IPS DF 19.7 (cell line): ENCODE data around the gene TAF11L14.
A peak's percentile ranks its signal among the peaks of the same experiment; 100 is the strongest.
"Not testable (repeated sequence)": the region's sequence is repeated elsewhere in the genome, so short reads cannot be mapped to it uniquely, and the experiment has no call there.

Experiments
- DNase-seq: peaks from one replicate; pipeline ENCODE4 v3.0.0-alpha.2; 2013; ENCODE audit warnings: low read depth, low spot score

Gene TAF11L14

GRCh38 chr5:17634160-17634559, at the start of gene TAF11L14:
TAF11L14 (plus strand) TSS chr5:17634460.
- no peak for DNase-seq

GRCh38 chr5:17585658-17586057, 48.6 kb upstream of the TAF11L14 start, which contains the start of gene TAF11L7:
TAF11L7 (minus strand) TSS chr5:17585758.
- DNase-seq = not testable (repeated sequence)

DNA sequence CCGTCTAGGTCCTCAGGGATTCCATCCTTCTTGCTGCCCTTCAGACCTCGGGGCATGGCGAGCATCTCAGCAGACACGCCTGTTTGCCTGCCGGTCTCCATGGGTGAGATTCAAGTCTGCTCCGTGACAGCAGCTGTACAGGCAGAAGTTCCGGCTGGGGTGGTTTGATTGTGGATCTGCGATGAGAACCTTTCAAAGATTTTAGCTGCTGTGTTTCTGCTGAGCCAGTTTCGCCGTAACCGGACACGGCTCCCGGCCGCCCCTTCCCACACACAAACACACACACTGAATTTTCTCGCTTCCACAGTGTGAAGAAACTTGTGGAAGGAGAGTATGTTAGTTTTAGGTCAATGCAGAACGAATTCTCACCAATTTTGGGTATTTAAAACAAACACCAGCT, 43.4 kb upstream of the TAF11L14 start, which contains the start of gene TAF11L8:
TAF11L8 (minus strand) TSS at position 101 of the 400 bp plus-strand sequence.
- not testable (repeated sequence) for DNase-seq

DNA sequence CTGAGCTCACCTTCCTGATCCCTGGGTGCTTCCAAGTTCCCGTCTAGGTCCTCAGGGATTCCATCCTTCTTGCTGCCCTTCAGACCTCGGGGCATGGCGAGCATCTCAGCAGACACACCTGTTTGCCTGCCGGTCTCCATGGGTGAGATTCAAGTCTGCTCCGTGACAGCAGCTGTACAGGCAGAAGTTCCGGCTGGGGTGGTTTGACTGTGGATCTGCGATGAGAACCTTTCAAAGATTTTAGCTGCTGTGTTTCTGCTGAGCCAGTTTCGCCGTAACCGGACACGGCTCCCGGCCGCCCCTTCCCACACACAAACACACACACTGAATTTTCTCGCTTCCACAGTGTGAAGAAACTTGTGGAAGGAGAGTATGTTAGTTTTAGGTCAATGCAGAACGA, 40.0 kb upstream of the TAF11L14 start, which contains the start of gene TAF11L9:
TAF11L9 (minus strand) TSS at position 140 of the 400 bp plus-strand sequence.
- DNase-seq = not testable (repeated sequence)

GRCh38 chr5:17597728-17598127, 36.5 kb upstream of the TAF11L14 start, which contains the start of gene TAF11L10:
TAF11L10 (minus strand) TSS chr5:17597828.
- not testable (repeated sequence) for DNase-seq

GRCh38 chr5:17603880-17604279, 30.4 kb upstream of the TAF11L14 start, which contains the start of gene TAF11L11:
TAF11L11 (plus strand) TSS chr5:17604183.
- not testable (repeated sequence) for DNase-seq

GRCh38 chr5:17604951-17605350, 29.3 kb upstream of the TAF11L14 start:
- DNase-seq = no peak

DNA sequence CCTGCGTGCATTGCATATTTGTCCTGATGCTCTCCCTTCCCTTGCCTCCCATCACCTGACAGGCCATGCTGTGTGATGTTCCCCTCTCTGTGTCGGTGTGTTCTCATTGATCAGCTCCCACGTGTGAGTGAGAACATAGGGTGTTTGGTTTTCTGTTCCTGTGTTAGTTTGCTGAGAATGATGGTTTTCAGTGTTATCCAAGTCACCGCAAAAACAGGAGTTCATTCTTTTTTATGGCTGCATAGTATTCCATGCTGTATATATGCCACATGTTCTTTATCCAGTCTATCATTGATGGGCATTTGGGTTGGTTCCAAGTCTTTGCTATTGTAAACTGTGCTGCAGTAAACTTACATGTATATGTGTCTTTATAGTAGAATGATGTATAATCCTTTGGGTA, 26.8 kb upstream of the TAF11L14 start:
- DNase-seq = not testable (repeated sequence)

DNA sequence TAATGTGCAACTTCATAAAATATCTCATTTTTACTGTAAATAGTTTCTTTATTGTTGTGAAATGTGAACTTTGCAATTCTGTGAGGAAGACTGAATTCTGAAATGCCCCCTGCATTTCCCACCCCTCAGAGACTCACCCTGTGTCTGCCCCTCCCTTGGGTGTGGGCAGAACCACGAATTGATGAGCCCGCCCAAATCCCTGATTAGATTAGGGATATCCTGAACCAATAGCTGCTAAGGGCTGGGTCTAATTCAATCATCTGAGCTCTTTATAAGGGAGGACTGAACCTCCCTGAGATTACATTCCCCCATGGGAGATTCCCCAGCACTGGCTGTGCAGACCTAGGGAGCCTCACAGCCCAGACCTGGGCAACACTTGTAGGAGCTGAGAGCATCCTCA, 24.2 kb upstream of the TAF11L14 start, which contains the start of gene TAF11L12:
TAF11L12 (plus strand) TSS at position 301 of the 400 bp plus-strand sequence.
- DNase-seq = not testable (repeated sequence)

GRCh38 chr5:17614872-17615605, 19.2 kb upstream of the TAF11L14 start:
- no peak for DNase-seq

- no peak for DNase-seq
These were observed 14.9 kb upstream of the TAF11L14 start for GRCh38 chr5:17619354-17619753.

GRCh38 chr5:17620627-17621026, 13.6 kb upstream of the TAF11L14 start:
- peak; percentile 12 for DNase-seq

- no peak for DNase-seq
These were observed 8.6 kb upstream of the TAF11L14 start for GRCh38 chr5:17625686-17626085.

- not testable (repeated sequence) for DNase-seq
These were observed 2.5 kb upstream of the TAF11L14 start, which contains the start of gene TAF11L13 for GRCh38 chr5:17631788-17632187. TAF11L13 (plus strand) TSS chr5:17632088.

DNA sequence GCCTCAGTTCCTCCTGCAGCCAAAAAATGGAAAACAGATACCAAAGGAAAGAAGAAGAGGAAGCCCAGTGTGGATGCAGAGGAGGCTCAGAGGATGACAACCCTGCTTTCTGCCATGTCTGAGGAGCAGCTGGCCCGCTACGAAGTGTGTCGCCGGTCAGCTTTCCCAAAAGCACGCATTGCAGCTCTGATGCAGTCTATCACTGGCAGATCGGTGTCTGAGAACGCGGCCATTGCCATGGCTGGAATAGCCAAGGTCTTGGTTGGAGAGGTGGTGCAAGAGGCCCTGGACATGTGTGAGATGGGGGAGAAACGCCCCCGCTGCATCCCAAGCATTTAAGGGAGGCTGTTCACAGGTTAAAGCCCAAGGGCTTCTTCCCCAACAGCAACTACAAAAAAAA, 15.0 kb downstream of the TAF11L14 start:
- not testable (repeated sequence) for DNase-seq

DNA sequence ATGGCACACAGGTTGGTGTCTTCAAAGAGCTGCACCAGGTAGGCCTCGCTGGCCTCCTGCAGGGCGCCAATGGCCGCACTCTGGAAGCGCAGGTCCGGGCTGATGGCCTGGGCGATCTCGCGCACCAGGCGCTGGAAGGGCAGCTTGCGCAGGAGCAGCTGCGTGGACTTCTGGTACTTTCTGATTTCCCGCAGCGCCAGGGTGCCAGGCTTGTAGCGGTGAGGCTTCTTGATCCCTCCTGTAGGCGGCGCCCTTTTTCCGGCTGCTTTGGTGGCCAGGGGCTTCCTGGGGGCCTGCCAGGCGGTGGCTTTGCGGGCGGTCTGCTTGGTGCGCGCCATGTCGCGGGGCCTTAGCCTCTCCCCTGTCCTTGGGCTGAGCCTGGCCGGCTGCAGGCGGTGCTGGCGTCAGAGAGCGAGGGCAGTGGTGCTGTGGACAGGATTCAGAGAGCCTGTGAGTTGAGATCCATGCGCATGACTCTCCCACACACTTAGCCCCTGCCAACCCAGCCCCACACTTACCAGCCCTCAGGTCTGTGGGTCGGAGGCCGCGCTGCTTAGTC, 21.0 kb downstream of the TAF11L14 start:
- DNase-seq = not testable (repeated sequence)

- DNase-seq = no peak
These were observed 21.7 kb downstream of the TAF11L14 start for GRCh38 chr5:17655921-17656320.

- no peak for DNase-seq
These were observed 28.9 kb downstream of the TAF11L14 start for GRCh38 chr5:17663182-17663581.

DNA sequence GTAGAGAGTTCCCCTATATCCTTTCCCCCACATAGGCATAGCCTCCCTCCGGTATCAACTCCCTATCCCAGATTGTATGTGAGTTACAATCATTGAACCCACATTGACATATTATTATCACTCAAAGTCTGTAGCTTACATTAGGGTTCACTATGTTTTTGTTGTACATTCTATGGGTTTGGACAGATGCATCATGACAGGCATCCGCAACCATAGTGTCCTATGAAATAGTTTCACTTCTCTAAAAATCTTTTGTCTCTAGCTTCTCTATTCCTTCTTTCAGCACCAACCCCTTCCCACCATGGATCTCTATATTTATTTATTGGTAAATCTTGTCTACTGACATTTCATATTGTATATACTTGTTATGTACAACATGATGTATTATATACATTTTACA, 31.6 kb downstream of the TAF11L14 start:
- DNase-seq = no peak

- no peak for DNase-seq
These were observed 32.5 kb downstream of the TAF11L14 start for GRCh38 chr5:17666726-17667235.

GRCh38 chr5:17670353-17670752, 36.1 kb downstream of the TAF11L14 start:
- DNase-seq = no peak

DNA sequence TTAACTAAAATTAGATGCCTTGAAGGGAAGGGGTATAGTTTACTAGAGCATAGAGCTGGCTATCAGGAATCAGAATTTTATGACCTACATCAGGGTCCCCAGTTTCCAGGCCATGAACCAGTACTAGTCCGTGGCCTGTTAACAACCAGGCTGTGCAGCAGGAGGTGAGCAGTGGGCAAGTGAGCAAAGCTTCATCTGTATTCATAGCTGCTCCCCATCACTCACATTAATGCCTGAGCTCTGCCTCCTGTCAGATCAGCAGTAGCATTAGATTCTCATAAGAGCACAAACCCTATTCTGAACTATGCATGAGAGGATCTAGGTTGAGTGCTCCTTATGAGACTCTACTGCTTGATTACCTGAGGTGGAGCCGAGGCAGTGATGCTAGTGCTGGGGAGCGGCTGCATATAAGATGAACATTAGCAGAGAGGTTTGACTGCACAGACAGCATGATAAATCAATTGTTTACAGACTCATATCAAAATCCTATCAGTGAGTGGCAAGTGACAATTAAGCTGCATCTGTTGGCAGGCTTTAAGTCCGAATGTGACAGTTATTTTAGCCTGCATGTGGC, 44.6 kb downstream of the TAF11L14 start:
- no peak for DNase-seq
